ENCODE data around the gene ELSPBP1. TPM values are rescaled to one million over a fixed set of nuclear protein-coding genes. Genes with fewer than 3 reads are reported as not detected.

The ELSPBP1 gene
- total and polyA plus RNA-seq, 2 donors (not counting 3 experiments of a cell fraction or from before 2014, with no cell fraction given), result not detected

DNA sequence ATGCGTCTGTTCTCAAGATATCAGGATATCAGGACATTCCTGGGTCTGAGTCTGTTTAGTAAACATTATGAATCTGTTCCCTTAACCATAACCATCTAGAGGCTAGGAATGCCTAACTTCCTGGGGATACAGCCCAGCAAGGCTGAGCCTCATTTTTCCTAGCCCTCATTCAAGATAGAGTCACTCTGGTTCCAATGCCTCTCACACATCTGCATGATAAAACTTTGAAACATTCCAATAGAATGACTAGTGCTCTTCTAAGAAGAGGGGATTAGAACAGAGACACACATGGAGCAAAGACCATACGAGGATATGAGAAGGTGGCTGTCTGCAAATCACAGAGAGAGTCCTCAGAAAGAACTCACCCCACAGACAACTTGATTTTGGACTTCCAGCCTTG is 70.1 kb downstream of the ELSPBP1 start:
- no peak overlapping the region for H3K9ac ChIP-seq (replicated peaks; ENCODE audit: extremely low read depth, insufficient read depth, low read length)
- TF ChIP-seq MAX (IDR thresholded peaks at IDR 0.05; ENCODE audit: insufficient read depth, insufficient read length), result no peak
- no peak for TF ChIP-seq POLR2AphosphoS5 (IDR thresholded peaks at IDR 0.05; ENCODE audit: insufficient read depth, low read depth, low read length)
- no peak for TF ChIP-seq EZH2 (IDR thresholded peaks at IDR 0.05; ENCODE audit: borderline replicate concordance, low read depth, low read length, severe bottlenecking)
- TF ChIP-seq MYC (IDR thresholded peaks at IDR 0.05; ENCODE audit: low read depth, low read length), result no peak
- no peak for TF ChIP-seq POLR2A (IDR thresholded peaks at IDR 0.05; ENCODE audit: low read depth, low read length)
- TF ChIP-seq, protein P1, sequence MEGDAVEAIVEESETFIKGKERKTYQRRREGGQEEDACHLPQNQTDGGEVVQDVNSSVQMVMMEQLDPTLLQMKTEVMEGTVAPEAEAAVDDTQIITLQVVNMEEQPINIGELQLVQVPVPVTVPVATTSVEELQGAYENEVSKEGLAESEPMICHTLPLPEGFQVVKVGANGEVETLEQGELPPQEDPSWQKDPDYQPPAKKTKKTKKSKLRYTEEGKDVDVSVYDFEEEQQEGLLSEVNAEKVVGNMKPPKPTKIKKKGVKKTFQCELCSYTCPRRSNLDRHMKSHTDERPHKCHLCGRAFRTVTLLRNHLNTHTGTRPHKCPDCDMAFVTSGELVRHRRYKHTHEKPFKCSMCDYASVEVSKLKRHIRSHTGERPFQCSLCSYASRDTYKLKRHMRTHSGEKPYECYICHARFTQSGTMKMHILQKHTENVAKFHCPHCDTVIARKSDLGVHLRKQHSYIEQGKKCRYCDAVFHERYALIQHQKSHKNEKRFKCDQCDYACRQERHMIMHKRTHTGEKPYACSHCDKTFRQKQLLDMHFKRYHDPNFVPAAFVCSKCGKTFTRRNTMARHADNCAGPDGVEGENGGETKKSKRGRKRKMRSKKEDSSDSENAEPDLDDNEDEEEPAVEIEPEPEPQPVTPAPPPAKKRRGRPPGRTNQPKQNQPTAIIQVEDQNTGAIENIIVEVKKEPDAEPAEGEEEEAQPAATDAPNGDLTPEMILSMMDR (IDR thresholded peaks at IDR 0.05; ENCODE audit: extremely low read depth in 1 of 2, insufficient read depth in 1 of 2, low read depth in 1 of 2, low read length in 2 of 2), result no peak
- no peak for TF ChIP-seq JUN (IDR thresholded peaks at IDR 0.05; ENCODE audit: borderline replicate concordance, insufficient read depth, insufficient read length, low read depth)
- no peak for TF ChIP-seq GATA2 (IDR thresholded peaks at IDR 0.05; ENCODE audit: insufficient read depth, insufficient read length, low read depth, low read length)
- no peak for TF ChIP-seq FOS (IDR thresholded peaks at IDR 0.05; ENCODE audit: borderline replicate concordance, insufficient read depth, low read length)
- H3K4me1 ChIP-seq (ENCODE audit: control insufficient read depth, extremely low read depth, insufficient read depth, low read length), result no peaks in the 10 kb centered on the region
- dilution Hi-C loops (cut with MboI; ENCODE audit: extremely low pct_ligation_motif_present, low sequenced_read_pairs) (no loop called here), intact Hi-C loops (cut with micrococcal nuclease) (no loop called here)
- CTCF ChIA-PET, result no interaction called here
- H3K79me2 ChIP-seq (ENCODE audit: control insufficient read depth, insufficient read depth, low read length), result no peaks in the 10 kb centered on the region
- H3K9me1 ChIP-seq (replicated peaks; ENCODE audit: control insufficient read depth, extremely low read depth, insufficient read depth, low read length), result no peaks in the 10 kb centered on the region
- H3K4me3 ChIP-seq (replicated peaks in 1 of 3; ENCODE audit: insufficient read depth in 1 of 3, low read depth in 1 of 3, low read length in 3 of 3), result no peak overlapping the region
- BruUV-seq (replicated peaks), result no TSS peak
- DNase-seq (ENCODE audit: low read depth, low spot score) (no peak), FAIRE-seq (no peak)
- no peak overlapping the region for H3K4me2 ChIP-seq (ENCODE audit: insufficient read depth, low read length)
- H3K27ac ChIP-seq (ENCODE audit: insufficient read depth, low read depth, low read length), result no peak overlapping the region
- no peaks in the 10 kb centered on the region for H3K27me3 ChIP-seq (ENCODE audit: control insufficient read depth in 2 of 2, insufficient read depth in 2 of 2, low read length in 2 of 2)
- no peak overlapping the region for H2AFZ ChIP-seq (ENCODE audit: low read depth, low read length)
- H4K20me1 ChIP-seq (replicated peaks; ENCODE audit: control insufficient read depth, extremely low read depth, insufficient read depth, low read length), result no peaks in the 10 kb centered on the region
- H3K36me3 ChIP-seq (ENCODE audit: control insufficient read depth in 2 of 2, extremely low read depth in 1 of 2, insufficient read depth in 2 of 2, low read length in 2 of 2), result no peaks in the 10 kb centered on the region
- H3K9me3 ChIP-seq (replicated peaks; ENCODE audit: control insufficient read depth, insufficient read depth, low read length), result no peaks in the 10 kb centered on the region
- POLR2A ChIA-PET, result no interaction called here

All from endothelial cell of umbilical vein (primary cell).